ENCODE results near the gene LIX1L. TPM values are rescaled to one million over a fixed set of nuclear protein-coding genes. Genes with fewer than 3 reads are reported as not detected.

LIX1L gene
- total and polyA plus RNA-seq, 2 experiments from 2014 or later: 14.0 to 16.3 TPM

DNA sequence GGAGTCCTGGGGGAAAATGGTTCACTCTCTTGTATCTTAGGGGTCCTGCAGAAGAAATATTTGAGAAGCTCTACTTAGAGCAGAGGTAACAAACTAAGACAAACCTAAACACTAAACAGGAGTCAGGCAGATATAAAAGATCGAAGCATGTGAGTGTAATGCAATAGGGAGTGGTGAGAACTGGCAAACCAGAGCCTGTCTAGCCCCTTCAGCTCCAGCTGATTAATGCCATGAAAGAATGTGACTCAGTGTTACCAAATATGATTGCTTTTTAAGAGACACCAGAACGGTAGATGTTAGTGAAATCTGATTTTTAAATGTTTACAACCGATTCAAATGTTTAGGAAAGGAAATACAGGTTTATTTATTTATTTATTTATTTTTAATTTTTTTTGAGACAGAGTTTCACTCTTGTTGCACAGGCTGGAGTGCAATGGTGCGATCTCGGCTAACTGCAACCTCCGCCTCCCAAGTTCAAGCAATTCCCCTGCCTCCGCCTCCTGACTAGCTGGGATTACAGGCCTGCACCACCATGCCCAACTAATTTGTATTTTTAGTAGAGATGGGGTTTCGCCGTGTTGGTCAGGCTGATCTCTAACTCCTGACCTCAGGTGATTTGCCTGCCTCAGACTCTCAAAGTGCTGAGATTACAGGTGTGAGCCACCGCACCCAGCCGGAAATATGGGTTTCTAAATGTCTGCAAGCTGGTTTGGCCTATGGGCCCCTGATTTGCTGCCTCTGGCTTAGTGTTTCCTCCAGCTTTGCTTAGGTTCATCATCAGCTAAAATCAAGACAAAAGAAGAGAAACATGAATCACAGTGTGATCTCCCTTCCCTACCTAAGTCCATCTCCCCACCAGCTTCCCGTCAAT lies 26.4 kb upstream of the LIX1L start:
- WGBS (ENCODE audit: low lambda C conversion rate, missing lambda C conversion rate): 92% methylated on average over 12 of the region's 12 CpGs
- no peak for DNase-seq (ENCODE audit: low spot score)
- Histone ChIP-seq H3K4me3 (no peak overlapping the region), H2AFZ (no peak overlapping the region), H3K36me3 (replicated peaks; ENCODE audit: insufficient read depth, low read depth) (no peaks in the 10 kb centered on the region), H3K4me1 (ENCODE audit: insufficient read depth) (peaks cover 5% of the 10 kb centered on the region), H3K4me2 (no peak overlapping the region), H4K20me1 (ENCODE audit: insufficient read depth, poor library complexity, severe bottlenecking) (no peaks in the 10 kb centered on the region), H3K9me3 (ENCODE audit: low read depth) (no peaks in the 10 kb centered on the region), H3K9me2 (replicated peaks; ENCODE audit: insufficient read depth) (no peaks in the 10 kb centered on the region), H3K27me3 (no peaks in the 10 kb centered on the region), H3K79me2 (no peaks in the 10 kb centered on the region), H3K27ac (no peak overlapping the region)
- TF ChIP-seq, protein P1, sequence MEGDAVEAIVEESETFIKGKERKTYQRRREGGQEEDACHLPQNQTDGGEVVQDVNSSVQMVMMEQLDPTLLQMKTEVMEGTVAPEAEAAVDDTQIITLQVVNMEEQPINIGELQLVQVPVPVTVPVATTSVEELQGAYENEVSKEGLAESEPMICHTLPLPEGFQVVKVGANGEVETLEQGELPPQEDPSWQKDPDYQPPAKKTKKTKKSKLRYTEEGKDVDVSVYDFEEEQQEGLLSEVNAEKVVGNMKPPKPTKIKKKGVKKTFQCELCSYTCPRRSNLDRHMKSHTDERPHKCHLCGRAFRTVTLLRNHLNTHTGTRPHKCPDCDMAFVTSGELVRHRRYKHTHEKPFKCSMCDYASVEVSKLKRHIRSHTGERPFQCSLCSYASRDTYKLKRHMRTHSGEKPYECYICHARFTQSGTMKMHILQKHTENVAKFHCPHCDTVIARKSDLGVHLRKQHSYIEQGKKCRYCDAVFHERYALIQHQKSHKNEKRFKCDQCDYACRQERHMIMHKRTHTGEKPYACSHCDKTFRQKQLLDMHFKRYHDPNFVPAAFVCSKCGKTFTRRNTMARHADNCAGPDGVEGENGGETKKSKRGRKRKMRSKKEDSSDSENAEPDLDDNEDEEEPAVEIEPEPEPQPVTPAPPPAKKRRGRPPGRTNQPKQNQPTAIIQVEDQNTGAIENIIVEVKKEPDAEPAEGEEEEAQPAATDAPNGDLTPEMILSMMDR (IDR thresholded peaks at IDR 0.05; ENCODE audit: poor library complexity): no peak
- TF ChIP-seq EZH2phosphoT487 (IDR thresholded peaks at IDR 0.05; ENCODE audit: low read depth, severe bottlenecking, unreplicated experiment): no peak
- TF ChIP-seq EZH2 (IDR thresholded peaks at IDR 0.05; ENCODE audit: borderline replicate concordance): no peak

- no peak for DNase-seq (ENCODE audit: low spot score)
- no peak overlapping the region for H2AFZ ChIP-seq
Observed at GRCh38 chr1:145983206-145983675, 25.4 kb upstream of the LIX1L start.

DNA sequence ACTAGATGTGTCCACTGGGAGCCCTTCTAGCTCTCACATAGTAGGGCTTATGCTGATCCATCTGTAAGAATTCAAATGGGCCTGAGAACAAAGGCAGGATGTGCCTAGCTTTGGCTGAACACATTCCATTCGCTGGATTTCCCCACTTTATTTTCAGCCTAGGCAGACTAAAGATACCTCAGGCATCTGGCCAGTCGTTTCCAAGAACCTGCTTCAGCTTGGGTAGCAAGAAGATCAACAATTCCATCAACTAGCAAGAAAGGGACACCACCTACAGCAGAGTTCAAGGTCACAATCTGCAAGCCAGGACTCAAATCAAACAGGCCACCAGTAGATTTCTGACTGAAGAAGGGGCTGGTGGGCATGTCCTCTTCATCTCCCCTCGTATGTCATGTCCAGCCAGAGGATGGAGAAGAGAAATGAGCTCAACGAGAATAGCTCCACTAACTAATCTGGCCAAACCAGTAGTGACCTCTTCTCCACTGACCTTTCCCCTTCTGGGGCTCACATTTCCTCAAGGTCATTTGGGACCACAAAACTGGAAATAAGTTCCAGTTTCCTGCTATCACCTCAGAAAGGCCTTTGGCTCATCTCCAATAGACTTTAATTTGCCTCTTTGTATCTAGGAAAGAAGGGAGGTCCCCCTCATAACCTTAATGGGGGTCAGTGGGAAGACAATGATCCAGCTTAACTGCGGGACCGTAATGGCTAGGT lies 24.4 kb upstream of the LIX1L start:
- Histone ChIP-seq H4K20me1 (ENCODE audit: insufficient read depth, poor library complexity, severe bottlenecking) (no peaks in the 10 kb centered on the region), H3K36me3 (replicated peaks; ENCODE audit: insufficient read depth, low read depth) (no peaks in the 10 kb centered on the region), H3K9me2 (replicated peaks; ENCODE audit: insufficient read depth) (no peaks in the 10 kb centered on the region), H3K79me2 (no peaks in the 10 kb centered on the region), H3K4me3 (no peak overlapping the region), H3K27ac (no peak overlapping the region), H3K4me1 (ENCODE audit: insufficient read depth) (peaks cover 21% of the 10 kb centered on the region), H3K27me3 (no peaks in the 10 kb centered on the region), H3K9me3 (ENCODE audit: low read depth) (no peaks in the 10 kb centered on the region), H2AFZ (no peak overlapping the region), H3K4me2 (no peak overlapping the region)
- 85% methylated on average over 6 of the region's 6 CpGs for WGBS (ENCODE audit: low lambda C conversion rate, missing lambda C conversion rate)
- no peak for DNase-seq (ENCODE audit: low spot score)
- TF ChIP-seq EZH2phosphoT487 (IDR thresholded peaks at IDR 0.05; ENCODE audit: low read depth, severe bottlenecking, unreplicated experiment): no peak
- TF ChIP-seq, protein P1 (IDR thresholded peaks at IDR 0.05; ENCODE audit: poor library complexity): no peak
- TF ChIP-seq EZH2 (IDR thresholded peaks at IDR 0.05; ENCODE audit: borderline replicate concordance): no peak

More at GRCh38 chr1:145983206-145983675, 25.4 kb upstream of the LIX1L start:
- no peak overlapping the region for H3K4me3 ChIP-seq
- peaks cover 15% of the 10 kb centered on the region for H3K4me1 ChIP-seq (ENCODE audit: insufficient read depth)
- no peaks in the 10 kb centered on the region for H3K79me2 ChIP-seq
- H3K9me2 ChIP-seq (replicated peaks; ENCODE audit: insufficient read depth): no peaks in the 10 kb centered on the region
- no peaks in the 10 kb centered on the region for H4K20me1 ChIP-seq (ENCODE audit: insufficient read depth, poor library complexity, severe bottlenecking)
- WGBS (ENCODE audit: low lambda C conversion rate, missing lambda C conversion rate): 77% methylated on average over 1 of the region's 1 CpG
- TF ChIP-seq EZH2 (IDR thresholded peaks at IDR 0.05; ENCODE audit: borderline replicate concordance) (no peak), EZH2phosphoT487 (IDR thresholded peaks at IDR 0.05; ENCODE audit: low read depth, severe bottlenecking, unreplicated experiment) (no peak)
- TF ChIP-seq, protein P1 (IDR thresholded peaks at IDR 0.05; ENCODE audit: poor library complexity): no peak
- H3K36me3 ChIP-seq (replicated peaks; ENCODE audit: insufficient read depth, low read depth): no peaks in the 10 kb centered on the region
- H3K27me3 ChIP-seq: no peaks in the 10 kb centered on the region
- no peak overlapping the region for H3K4me2 ChIP-seq
- no peaks in the 10 kb centered on the region for H3K9me3 ChIP-seq (ENCODE audit: low read depth)
- H3K27ac ChIP-seq: no peak overlapping the region
